Colonic mucosa (tissue), 4 donors: ENCODE data around the gene NFS1. TPM values are rescaled to one million over a fixed set of nuclear protein-coding genes. Genes with fewer than 3 reads are reported as not detected.

ENCODE experiments used
- DNase-seq: peaks from one replicate; pipeline ENCODE4 v3.0.0-alpha.2; 2020
- H3K27ac ChIP-seq: fragments of 200-600 bp; one replicate; pipeline ENCODE4 v1.8.0; 2021
- H3K27me3 ChIP-seq: fragments of 200-600 bp; one replicate; pipeline ENCODE4 v1.8.0; 2021
- H3K36me3 ChIP-seq: fragments of 200-600 bp; one replicate; pipeline ENCODE4 v1.8.0; 2021
- H3K4me1 ChIP-seq: fragments of 200-600 bp; one replicate; pipeline ENCODE4 v1.8.0; 2021; ENCODE audit warnings: mild to moderate bottlenecking
- H3K4me3 ChIP-seq: fragments of 200-600 bp; one replicate; pipeline ENCODE4 v1.8.0; 2021
- H3K9ac ChIP-seq, 2 donors: one replicate each; pipeline ENCODE4 v1.7.0; 2013; ENCODE audit warnings: control low read depth in 2 of 2, low read depth in 2 of 2, low read length in 2 of 2
- H3K9me3 ChIP-seq: fragments of 200-600 bp; one replicate; pipeline ENCODE4 v1.8.0; 2021
- CTCF ChIP-seq: fragments of 200-600 bp; IDR thresholded peaks from one replicate; pipeline ENCODE4 v1.8.0; 2022; ENCODE audit warnings: antibody characterized with exemption, mild to moderate bottlenecking
- intact Hi-C: fragments of 100-400 bp; cut with DNase I; formaldehyde crosslinking; loops from one replicate; pipeline ENCODE4 v1.14.1; 2022
- total RNA-seq, 2 donors: library from RNA; stranded (reverse); fragmentation: NEBNext Ultra II Directional in 1 of 2; extraction: Animal tissue kit (Norgen Biotek cat#: 25700) in 1 of 2; gene quantifications; one replicate each; pipeline ENCODE4 v1.2.1, GENCODE V29; 2021
- donor health status: healthy.
- donor health status: DM: no; HTN: no; CAD: no.
- donor health status: DM: no; HTN: no; CAD: no.

Gene NFS1
- total RNA-seq, 2 donors from 2014 or later: 42.0 to 45.1 TPM

GRCh38 chr20:35673884-35674283 lies 25.3 kb downstream of the NFS1 start:
- no peak for TF ChIP-seq CTCF
- no peaks in the 10 kb centered on the region for H3K9me3 ChIP-seq
- no peak for DNase-seq
- H3K27ac ChIP-seq: no peak overlapping the region
- intact Hi-C loops: no loop called here
- no peaks in the 10 kb centered on the region for H3K4me1 ChIP-seq
- no peaks in the 10 kb centered on the region for H3K27me3 ChIP-seq
- H3K4me3 ChIP-seq: no peak overlapping the region
- peaks cover 9% of the 10 kb centered on the region for H3K36me3 ChIP-seq
- no peak overlapping the region for H3K9ac ChIP-seq

- TF ChIP-seq CTCF: no peak
- intact Hi-C loops: no loop called here
- no peak for DNase-seq
- H3K27me3 ChIP-seq: no peaks in the 10 kb centered on the region
- no peak overlapping the region for H3K9ac ChIP-seq
- H3K36me3 ChIP-seq: peaks cover 9% of the 10 kb centered on the region
- no peak overlapping the region for H3K27ac ChIP-seq
- H3K9me3 ChIP-seq: no peaks in the 10 kb centered on the region
- no peak overlapping the region for H3K4me3 ChIP-seq
- H3K4me1 ChIP-seq: no peaks in the 10 kb centered on the region
These were observed 29.5 kb downstream of the NFS1 start for GRCh38 chr20:35669681-35670080.

GRCh38 chr20:35669221-35669620 lies 29.9 kb downstream of the NFS1 start:
- intact Hi-C loops: no loop called here
- Histone ChIP-seq H3K27me3 (no peaks in the 10 kb centered on the region), H3K4me3 (no peak overlapping the region), H3K27ac (no peak overlapping the region), H3K4me1 (no peaks in the 10 kb centered on the region), H3K9me3 (no peaks in the 10 kb centered on the region), H3K36me3 (peaks cover 9% of the 10 kb centered on the region), H3K9ac (no peak overlapping the region)
- DNase-seq: no peak
- no peak for TF ChIP-seq CTCF

- no peak for TF ChIP-seq CTCF
- Histone ChIP-seq H3K4me3 (no peak overlapping the region), H3K36me3 (peaks cover 9% of the 10 kb centered on the region), H3K9me3 (no peaks in the 10 kb centered on the region), H3K4me1 (peaks cover 11% of the 10 kb centered on the region), H3K9ac (no peak overlapping the region), H3K27me3 (no peaks in the 10 kb centered on the region), H3K27ac (no peak overlapping the region)
- intact Hi-C loops: no loop called here
- DNase-seq: no peak
These were observed 33.2 kb downstream of the NFS1 start for GRCh38 chr20:35665949-35666288.

- intact Hi-C loops: loop anchor here (5.0 kb wide), 1 partner anchor 47 kb away; the partner anchor contains the start of gene SPAG4
- no peak for TF ChIP-seq CTCF
- no peaks in the 10 kb centered on the region for H3K27me3 ChIP-seq
These were observed 34.5 kb downstream of the NFS1 start, which contains the start of the genes CPNE1 and RBM12 for GRCh38 chr20:35664466-35665206. Gene CPNE1, minus strand, starts transcription at chr20:35664900. Its CDS starts 31,977 bp downstream, at chr20:35632923. Gene RBM12, minus strand, starts transcription at chr20:35664900. Its CDS starts 9,578 bp downstream, at chr20:35655322.

More at GRCh38 chr20:35664466-35665206, 34.5 kb downstream of the NFS1 start, which contains the start of the genes CPNE1 and RBM12:
- Histone ChIP-seq H3K9ac (peak within 1 kb of the TSS; percentile 100), H3K4me3 (peak within 1 kb of the TSS; percentile 54), H3K9me3 (no peaks in the 10 kb centered on the region), H3K36me3 (peaks cover 6% of the 10 kb centered on the region), H3K27ac (peak within 1 kb of the TSS; percentile 89), H3K4me1 (peaks cover 11% of the 10 kb centered on the region)
- DNase-seq: peak; percentile 92
